K562 (cell line): ENCODE measurements around the gene ADAR. TPM values are rescaled to one million over a fixed set of nuclear protein-coding genes. Genes with fewer than 3 reads are reported as not detected.

Experiments used
- CBX2 ChIP-seq: fragments of 200-600 bp; sonication (generic); IDR thresholded peaks from one replicate; pipeline ENCODE4 v1.6.1; 2012; ENCODE audit warnings: mild to moderate bottlenecking, low read length, inconsistent platforms; ENCODE audit not compliant: insufficient read depth, poor library complexity, severe bottlenecking
- E2F5 ChIP-seq: sonication (generic); formaldehyde crosslinking; IDR thresholded peaks from 2 replicates; pipeline ENCODE4 v1.8.0; 2022; ENCODE audit warnings: mild to moderate bottlenecking, missing genetic modification reagents
- FOXP1 ChIP-seq: sonication (generic); formaldehyde crosslinking; IDR thresholded peaks from 2 replicates; pipeline ENCODE4 v1.8.0; 2022; ENCODE audit warnings: mild to moderate bottlenecking, missing genetic modification reagents
- HDAC3 ChIP-seq: fragments of 450-650 bp; IDR thresholded peaks from 2 replicates; pipeline ENCODE4 v1.6.1; 2018; ENCODE audit warnings: borderline replicate concordance, mild to moderate bottlenecking, moderate library complexity; ENCODE audit not compliant: partially characterized antibody
- KAT8 ChIP-seq: fragments of 450-650 bp; IDR thresholded peaks from 2 replicates; pipeline ENCODE4 v1.6.1; 2016; ENCODE audit warnings: low read depth, mild to moderate bottlenecking
- MBD2 ChIP-seq: sonication (generic); IDR thresholded peaks from 2 replicates; pipeline ENCODE4 v1.6.1; 2016; ENCODE audit warnings: low read depth, borderline replicate concordance
- MNT ChIP-seq, 2 experiments: fragments of 450-650 bp; conservative IDR thresholded peaks; 2 replicates each; pipeline ENCODE4 v1.6.1; 2017; ENCODE audit warnings: mild to moderate bottlenecking in 2 of 2, moderate library complexity in 2 of 2
- NUFIP1 ChIP-seq: fragments of 450-650 bp; IDR thresholded peaks from 2 replicates; pipeline ENCODE4 v1.6.1; 2018; ENCODE audit not compliant: partially characterized antibody
- SMARCA5 ChIP-seq: fragments of 450-650 bp; IDR thresholded peaks from 2 replicates; pipeline ENCODE4 v1.6.1; 2016
- TAF9B ChIP-seq: fragments of 450-650 bp; IDR thresholded peaks from 2 replicates; pipeline ENCODE4 v1.6.1; 2018; ENCODE audit warnings: mild to moderate bottlenecking; ENCODE audit not compliant: partially characterized antibody
- THRA ChIP-seq: fragments of 450-650 bp; IDR thresholded peaks from 2 replicates; pipeline ENCODE4 v1.6.1; 2017; ENCODE audit warnings: mild to moderate bottlenecking, moderate library complexity
- ZBTB43 ChIP-seq: sonication (generic); formaldehyde crosslinking; IDR thresholded peaks from 2 replicates; pipeline ENCODE4 v1.8.0; 2023; ENCODE audit warnings: mild to moderate bottlenecking, missing genetic modification reagents
- ZFP1 ChIP-seq: fragments of 450-650 bp; formaldehyde crosslinking; IDR thresholded peaks from 2 replicates; pipeline ENCODE4 v1.4.0; 2020; ENCODE audit warnings: mild to moderate bottlenecking, mixed read lengths
- ZNF121 ChIP-seq: sonication (generic); formaldehyde crosslinking; conservative IDR thresholded peaks from 2 replicates; pipeline ENCODE4 v1.8.0; 2022; ENCODE audit warnings: missing genetic modification reagents
- ZNF431 ChIP-seq: sonication (generic); formaldehyde crosslinking; IDR thresholded peaks from 2 replicates; pipeline ENCODE4 v1.8.0; 2022; ENCODE audit warnings: mild to moderate bottlenecking, missing genetic modification reagents
- ZNF511 ChIP-seq: sonication (generic); formaldehyde crosslinking; IDR thresholded peaks from 2 replicates; pipeline ENCODE4 v1.8.0; 2022; ENCODE audit warnings: mild to moderate bottlenecking, missing genetic modification reagents
- ZNF77 ChIP-seq: fragments of 250-450 bp; sonication (Bioruptor Pico); IDR thresholded peaks from 2 replicates; pipeline ENCODE4 v1.5.0; 2020
- ZNF780A ChIP-seq: fragments of 250-450 bp; sonication (Bioruptor Pico); IDR thresholded peaks from 2 replicates; pipeline ENCODE4 v1.5.0; 2021; ENCODE audit warnings: mild to moderate bottlenecking
- polyA plus RNA-seq, 8 experiments: library from polyadenylated mRNA; depleted of rRNA in 4 of 8; stranded (reverse) in 5 of 8; unstranded in 3 of 8; fragments of >200 nt; fragmentation: Nextera tagmentation in 2 of 8; fragmentation: Illumina TruSeq in 1 of 8; extraction: Ambion mirVana in 2 of 8; extraction: Trizol in 1 of 8; gene quantifications; 2 replicates each; pipeline versions ENCODE4 v1.2.1 to v1.2.3, GENCODE V29; 2011 to 2014; ENCODE audit warnings: inconsistent platforms in 1 of 8, missing spikeins in 1 of 8
- total RNA-seq, 7 experiments: library from RNA; depleted of rRNA in 6 of 7; stranded (reverse); fragments of >200 nt in 6 of 7; fragmentation: Illumina TruSeq in 2 of 7; extraction: Trizol in 2 of 7; gene quantifications; 2 replicates each; pipeline versions ENCODE4 v1.2.1 to v1.2.3, GENCODE V29; 2011 to 2021; ENCODE audit warnings: low replicate concordance in 1 of 7

Gene ADAR
- total and polyA plus RNA-seq, 9 of the 15 experiments (the other 6 are each of a cell fraction or from before 2014, with no cell fraction given), result 30.1 to 123 (median 60.2) TPM

- TF ChIP-seq MNT (conservative IDR thresholded peaks at IDR 0.05) (peak; percentile 14 to 33; a peak in 2 of 4 replicates), TAF9B (no peak), ZBTB43 (no peak), ZNF77 (CRISPR knock-in tag) (no peak), CBX2 (no peak), ZFP1 (CRISPR knock-in tag) (no peak), MBD2 (no peak), THRA (no peak), E2F5 (no peak), HDAC3 (no peak), KAT8 (no peak), ZNF121 (CRISPR knock-in tag) (no peak), SMARCA5 (no peak; the same call in 1 of the 2 replicates), ZNF780A (CRISPR knock-in tag) (no peak), NUFIP1 (no peak), ZNF431 (CRISPR knock-in tag) (no peak; the same call in 1 of the 2 replicates), ZNF511 (CRISPR knock-in tag) (no peak), FOXP1 (CRISPR knock-in tag) (no peak)
Observed at GRCh38 chr1:154607609-154608396, at the start of gene ADAR (continued).
